Measurements from ENCODE around the gene ANKRD44.

DNA sequence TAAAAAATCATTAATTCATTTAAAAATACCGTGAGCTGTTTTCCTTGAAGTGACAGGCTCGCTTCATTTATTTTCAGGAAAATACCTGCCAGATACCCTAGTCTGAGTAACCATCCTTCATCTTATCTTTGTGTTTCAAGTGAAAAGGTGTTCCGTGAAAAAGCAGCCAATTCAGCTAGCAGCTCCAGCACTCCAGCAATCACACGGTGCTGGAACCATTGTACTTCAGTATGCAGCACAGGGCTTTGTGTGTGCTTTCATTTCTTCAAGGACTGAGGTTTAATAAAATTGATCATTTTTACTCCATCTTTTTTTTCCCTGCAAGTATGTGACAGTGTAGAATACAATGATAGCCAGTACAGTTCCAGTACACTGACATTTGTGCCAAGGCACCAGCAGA, 344.9 kb downstream of the ANKRD44 start:
- TF ChIP-seq, protein P1, sequence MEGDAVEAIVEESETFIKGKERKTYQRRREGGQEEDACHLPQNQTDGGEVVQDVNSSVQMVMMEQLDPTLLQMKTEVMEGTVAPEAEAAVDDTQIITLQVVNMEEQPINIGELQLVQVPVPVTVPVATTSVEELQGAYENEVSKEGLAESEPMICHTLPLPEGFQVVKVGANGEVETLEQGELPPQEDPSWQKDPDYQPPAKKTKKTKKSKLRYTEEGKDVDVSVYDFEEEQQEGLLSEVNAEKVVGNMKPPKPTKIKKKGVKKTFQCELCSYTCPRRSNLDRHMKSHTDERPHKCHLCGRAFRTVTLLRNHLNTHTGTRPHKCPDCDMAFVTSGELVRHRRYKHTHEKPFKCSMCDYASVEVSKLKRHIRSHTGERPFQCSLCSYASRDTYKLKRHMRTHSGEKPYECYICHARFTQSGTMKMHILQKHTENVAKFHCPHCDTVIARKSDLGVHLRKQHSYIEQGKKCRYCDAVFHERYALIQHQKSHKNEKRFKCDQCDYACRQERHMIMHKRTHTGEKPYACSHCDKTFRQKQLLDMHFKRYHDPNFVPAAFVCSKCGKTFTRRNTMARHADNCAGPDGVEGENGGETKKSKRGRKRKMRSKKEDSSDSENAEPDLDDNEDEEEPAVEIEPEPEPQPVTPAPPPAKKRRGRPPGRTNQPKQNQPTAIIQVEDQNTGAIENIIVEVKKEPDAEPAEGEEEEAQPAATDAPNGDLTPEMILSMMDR (IDR thresholded peaks at IDR 0.05; ENCODE audit: low read length) = no peak
- no peak for TF ChIP-seq EZH2 (IDR thresholded peaks at IDR 0.05; ENCODE audit: borderline replicate concordance, low read length)
